ENCODE data around the gene TATDN2.

GRCh38 chr3:10286133-10286524 is 37.9 kb downstream of the TATDN2 start:
- TF ChIP-seq CTCF (conservative IDR thresholded peaks at IDR 0.05; ENCODE audit: low read depth, low read length) (no peak), EZH2phosphoT487 (IDR thresholded peaks at IDR 0.05; ENCODE audit: borderline replicate concordance, low read length) (no peak), EZH2 (IDR thresholded peaks at IDR 0.05; ENCODE audit: low read length, unreplicated experiment) (no peak)

All from PC-3 (cell line).